Measurements from ENCODE around the gene TMEM50B.
"Not testable (repeated sequence)": the region's sequence is repeated elsewhere in the genome, so short reads cannot be mapped to it uniquely, and the experiment has no call there.

The TMEM50B gene
- 52.4 to 65.3 reads per million in 2 donors for total RNA-seq

- DNase-seq: peak; percentile 93 to 97 (median 96)
Observed at GRCh38 chr21:33479679-33480480, at the start of gene TMEM50B. TSS of gene TMEM50B (minus strand) at chr21:33479974. CDS start at chr21:33468885, 11,089 bp downstream.

- no peak for DNase-seq
Observed at GRCh38 chr21:33522953-33523349, 43.2 kb upstream of the TMEM50B start.

GRCh38 chr21:33522297-33522952 is 42.7 kb upstream of the TMEM50B start:
- DNase-seq: no peak

- DNase-seq: no peak
Observed at GRCh38 chr21:33518899-33519298, 39.1 kb upstream of the TMEM50B start.

GRCh38 chr21:33514229-33514628 is 34.5 kb upstream of the TMEM50B start:
- DNase-seq: peak in 1 of 5 experiments; percentile 17

- DNase-seq: no peak
Observed at GRCh38 chr21:33512481-33512880, 32.7 kb upstream of the TMEM50B start.

- DNase-seq: no peak
Observed at GRCh38 chr21:33511639-33512038, 31.9 kb upstream of the TMEM50B start.

- DNase-seq: no peak
Observed at GRCh38 chr21:33510826-33511225, 31.1 kb upstream of the TMEM50B start.

- DNase-seq: not testable (repeated sequence)
Observed at GRCh38 chr21:33507003-33507402, 27.2 kb upstream of the TMEM50B start.

- no peak for DNase-seq
Observed at GRCh38 chr21:33505833-33506232, 26.1 kb upstream of the TMEM50B start.

- no peak for DNase-seq
Observed at GRCh38 chr21:33496345-33496744, 16.6 kb upstream of the TMEM50B start.

GRCh38 chr21:33495743-33496142 is 16.0 kb upstream of the TMEM50B start:
- DNase-seq: no peak

GRCh38 chr21:33493756-33494155 is 14.0 kb upstream of the TMEM50B start:
- DNase-seq: no peak

- DNase-seq: no peak
Observed at GRCh38 chr21:33492571-33492970, 12.8 kb upstream of the TMEM50B start.

- DNase-seq: peak; percentile 88 to 94 (median 91)
Observed at GRCh38 chr21:33491373-33492102, 11.8 kb upstream of the TMEM50B start, which contains the start of gene DNAJC28. TSS of gene DNAJC28 (minus strand) at chr21:33491716. CDS start at chr21:33489393, 2,323 bp downstream.

- no peak for DNase-seq
Observed at GRCh38 chr21:33490991-33491372, 11.2 kb upstream of the TMEM50B start.

GRCh38 chr21:33488936-33489335 is 9.2 kb upstream of the TMEM50B start:
- DNase-seq: no peak

- DNase-seq: no peak
Observed at GRCh38 chr21:33487996-33488395, 8.2 kb upstream of the TMEM50B start.

- peak in 1 of 5 experiments; percentile 1 for DNase-seq
Observed at GRCh38 chr21:33481314-33481943, 1.7 kb upstream of the TMEM50B start.

- DNase-seq: no peak
Observed at GRCh38 chr21:33480481-33481103, 818 bp upstream of the TMEM50B start.

GRCh38 chr21:33478935-33479678 is 667 bp downstream of the TMEM50B start:
- DNase-seq: peak in 4 of 5 experiments; percentile 15 to 67 (median 26)
